ENCODE results near the gene RGS6. TPM values are rescaled to one million over a fixed set of nuclear protein-coding genes. Genes with fewer than 3 reads are reported as not detected.

RGS6 gene
- total and polyA plus RNA-seq, 2 of the 4 experiments (the other 2 are of a cell fraction): not detected

- H2AK5ac ChIP-seq (ENCODE audit: low read depth, low read length): no peak overlapping the region
- H3K4me1 ChIP-seq (ENCODE audit: control insufficient read depth, insufficient read depth, low read length): no peaks in the 10 kb centered on the region
- H3K18ac ChIP-seq (ENCODE audit: low read depth, low read length): no peak overlapping the region
- no peaks in the 10 kb centered on the region for H4K20me1 ChIP-seq (ENCODE audit: insufficient read depth, low read length)
- BruUV-seq (replicated peaks): no TSS peak
- no peak overlapping the region for H2BK20ac ChIP-seq (ENCODE audit: low read depth, low read length)
- intact Hi-C loops (cut with micrococcal nuclease): no loop called here
- no peak overlapping the region for H2BK120ac ChIP-seq (ENCODE audit: low read depth, low read length)
- H3K4ac ChIP-seq (ENCODE audit: low read depth, low read length): no peak overlapping the region
- H3K9me1 ChIP-seq (ENCODE audit: insufficient read depth, low read length): no peaks in the 10 kb centered on the region
- no peak overlapping the region for H4K8ac ChIP-seq (ENCODE audit: low read depth in 2 of 2, low read length in 2 of 2)
- ChIA-PET POLR2A (ENCODE audit: unreplicated experiment) (no interaction called here), CTCF (no interaction called here)
- no peak overlapping the region for H3K27ac ChIP-seq (ENCODE audit: insufficient read depth, low read length)
- no peak overlapping the region for H3K56ac ChIP-seq (ENCODE audit: extremely low read depth, insufficient read depth, low read length)
- H3K4me2 ChIP-seq (ENCODE audit: low read depth, low read length): no peak overlapping the region
- no peak for ATAC-seq (ENCODE audit: low read depth)
- H2AK9ac ChIP-seq (replicated peaks; ENCODE audit: low read depth, low read length, poor library complexity): no peak overlapping the region
- H3K23ac ChIP-seq (ENCODE audit: low read depth, low read length): no peak overlapping the region
- no peaks in the 10 kb centered on the region for H3K9me3 ChIP-seq (ENCODE audit: control insufficient read depth, insufficient read depth, low read length)
- no peaks in the 10 kb centered on the region for H3K79me1 ChIP-seq (ENCODE audit: low read depth in 1 of 2, low read length in 2 of 2)
- H2BK15ac ChIP-seq (ENCODE audit: low read depth, low read length): no peak overlapping the region
- no peak overlapping the region for H3K4me3 ChIP-seq (ENCODE audit: insufficient read depth, low read depth, low read length)
- no peak overlapping the region for H4K5ac ChIP-seq (ENCODE audit: low read depth, low read length)
- H2BK5ac ChIP-seq (ENCODE audit: low read depth, low read length, poor library complexity, severe bottlenecking): no peak overlapping the region
- H4K91ac ChIP-seq (ENCODE audit: insufficient read depth, low read depth, low read length): no peak overlapping the region
- H3K14ac ChIP-seq (replicated peaks; ENCODE audit: low read depth, low read length): no peak overlapping the region
- TF ChIP-seq RFX5 (IDR thresholded peaks at IDR 0.05; ENCODE audit: low read depth, low read length) (no peak), ELK1 (IDR thresholded peaks at IDR 0.05; ENCODE audit: borderline replicate concordance, low read depth, low read length) (no peak), MAZ (IDR thresholded peaks at IDR 0.05; ENCODE audit: borderline replicate concordance, low read depth, low read length) (no peak), CEBPB (IDR thresholded peaks at IDR 0.05; ENCODE audit: low read depth, low read length) (no peak), SMC3 (IDR thresholded peaks at IDR 0.05; ENCODE audit: low read depth, low read length) (no peak), RCOR1 (IDR thresholded peaks at IDR 0.05; ENCODE audit: insufficient replicate concordance, low read length) (no peak), CHD1 (IDR thresholded peaks at IDR 0.05; ENCODE audit: low read depth, low read length) (no peak), USF2 (IDR thresholded peaks at IDR 0.05; ENCODE audit: low read depth, low read length) (no peak), MAFK (IDR thresholded peaks at IDR 0.05; ENCODE audit: low read depth, low read length) (no peak), CTCF (conservative IDR thresholded peaks at IDR 0.05; ENCODE audit: low read depth, low read length) (no peak), POLR2A (IDR thresholded peaks at IDR 0.05; ENCODE audit: low read depth, low read length) (no peak)
- no peak overlapping the region for H2AFZ ChIP-seq (replicated peaks; ENCODE audit: low read length, poor library complexity)
- in situ Hi-C loops (cut with MboI; ENCODE audit: low sequenced_read_pairs): no loop called here
- H3K36me3 ChIP-seq (ENCODE audit: control insufficient read depth, insufficient read depth, low read length): no peaks in the 10 kb centered on the region
- H3K9ac ChIP-seq (ENCODE audit: low read depth, low read length): no peak overlapping the region
- dilution Hi-C loops (cut with HindIII; ENCODE audit: low sequenced_read_pairs, unreplicated experiment): no loop called here
- no peak for DNase-seq
- no peaks in the 10 kb centered on the region; the same call in 1 of the 2 replicates for H3K27me3 ChIP-seq (ENCODE audit: control insufficient read depth, insufficient read depth, low read length)
These were observed 373.3 kb downstream of the RGS6 start for GRCh38 chr14:72305561-72305960.
